GM18858 (cell line): ENCODE results near the gene SRP68.
"Not testable (repeated sequence)": the region's sequence is repeated elsewhere in the genome, so short reads cannot be mapped to it uniquely, and the experiment has no call there.

Source experiments
- ATAC-seq: cut with Tn5 transposase; IDR thresholded peaks from one replicate; pipeline ENCODE4 v1.9.1; 2021; ENCODE audit not compliant: unreplicated experiment

The SRP68 gene

GRCh38 chr17:76077584-76078110 lies 5.3 kb upstream of the SRP68 start:
- ATAC-seq: no peak

GRCh38 chr17:76076765-76077583 lies 4.7 kb upstream of the SRP68 start:
- no peak for ATAC-seq

GRCh38 chr17:76076146-76076764 lies 3.9 kb upstream of the SRP68 start:
- no peak for ATAC-seq

- ATAC-seq: no peak
These were observed 3.2 kb upstream of the SRP68 start for GRCh38 chr17:76075364-76076145.

- ATAC-seq: no peak
These were observed 2.4 kb upstream of the SRP68 start, which contains the start of gene GALR2 for GRCh38 chr17:76074390-76075363. TSS of gene GALR2 (plus strand) at chr17:76074781. CDS start at chr17:76074884, 103 bp downstream.

- no peak for ATAC-seq
These were observed 678 bp downstream of the SRP68 start for GRCh38 chr17:76071531-76072147.

- ATAC-seq: no peak
These were observed 6.5 kb downstream of the SRP68 start for GRCh38 chr17:76065775-76066174.

GRCh38 chr17:76063875-76064546 lies 8.3 kb downstream of the SRP68 start:
- ATAC-seq: no peak

- ATAC-seq: not testable (repeated sequence)
These were observed 14.1 kb downstream of the SRP68 start for GRCh38 chr17:76058264-76058663.

- no peak for ATAC-seq
These were observed 15.4 kb downstream of the SRP68 start for GRCh38 chr17:76056882-76057281.

- no peak for ATAC-seq
These were observed 18.2 kb downstream of the SRP68 start for GRCh38 chr17:76054112-76054476.

GRCh38 chr17:76053246-76054111 lies 18.8 kb downstream of the SRP68 start:
- ATAC-seq: no peak

GRCh38 chr17:76051561-76051960 lies 20.8 kb downstream of the SRP68 start:
- no peak for ATAC-seq

- ATAC-seq: no peak
These were observed 21.5 kb downstream of the SRP68 start for GRCh38 chr17:76050538-76051467.

- no peak for ATAC-seq
These were observed 22.3 kb downstream of the SRP68 start for GRCh38 chr17:76049836-76050537.

- no peak for ATAC-seq
These were observed 23.1 kb downstream of the SRP68 start for GRCh38 chr17:76049239-76049638.

- no peak for ATAC-seq
These were observed 23.6 kb downstream of the SRP68 start for GRCh38 chr17:76048711-76049110.
